Loucy (cell line): ENCODE results near the gene ADAMTS2.

Source experiments
- H2AFZ ChIP-seq: fragments of 200-600 bp; sonication (generic); 2 replicates; pipeline ENCODE4 v1.6.0; 2016; ENCODE audit warnings: antibody characterized with exemption, mild to moderate bottlenecking, low read length, moderate library complexity
- H3F3A ChIP-seq: fragments of 200-600 bp; 2 replicates; pipeline ENCODE4 v1.6.0; 2016; ENCODE audit warnings: antibody characterized with exemption, low read depth, mild to moderate bottlenecking
- H3K27me3 ChIP-seq: fragments of 200-600 bp; sonication (generic); 2 replicates; pipeline ENCODE4 v1.6.1; 2014; ENCODE audit warnings: low read length, mild to moderate bottlenecking; ENCODE audit not compliant: insufficient read depth, poor library complexity, severe bottlenecking
- H3K36me3 ChIP-seq: fragments of 200-600 bp; sonication (generic); 2 replicates; pipeline ENCODE4 v1.6.1; 2016; ENCODE audit warnings: low read length; ENCODE audit not compliant: insufficient read depth
- H3K4me1 ChIP-seq: fragments of 200-600 bp; sonication (generic); 2 replicates; pipeline ENCODE4 v1.5.1; 2014; ENCODE audit warnings: low read length, mild to moderate bottlenecking; ENCODE audit not compliant: insufficient read depth, poor library complexity, severe bottlenecking
- H3K4me2 ChIP-seq: fragments of 200-600 bp; sonication (generic); 2 replicates; pipeline ENCODE4 v1.6.0; 2014; ENCODE audit warnings: antibody characterized with exemption, low read length, low read depth, mild to moderate bottlenecking; ENCODE audit not compliant: poor library complexity, severe bottlenecking
- H3K4me3 ChIP-seq: fragments of 200-600 bp; sonication (generic); 2 replicates; pipeline ENCODE4 v1.5.1; 2014; ENCODE audit warnings: low read length, mild to moderate bottlenecking, mixed read lengths; ENCODE audit not compliant: poor library complexity, severe bottlenecking
- H3K79me2 ChIP-seq: fragments of 200-600 bp; sonication (generic); 2 replicates; pipeline ENCODE4 v1.6.1; 2014; ENCODE audit warnings: low read length; ENCODE audit not compliant: insufficient read depth
- H3K9ac ChIP-seq: fragments of 200-600 bp; sonication (generic); 2 replicates; pipeline ENCODE4 v1.6.0; 2014; ENCODE audit warnings: mild to moderate bottlenecking, low read depth, low read length, moderate library complexity; ENCODE audit not compliant: poor library complexity, severe bottlenecking
- H3K9me2 ChIP-seq: fragments of 200-600 bp; sonication (generic); replicated peaks from 2 replicates; pipeline ENCODE4 v1.6.1; 2016; ENCODE audit warnings: low read depth, low read length, mixed read lengths
- H3K9me3 ChIP-seq: fragments of 200-600 bp; sonication (generic); 2 replicates; pipeline ENCODE4 v1.6.1; 2014; ENCODE audit warnings: mild to moderate bottlenecking, antibody characterized with exemption, low read length, low read depth; ENCODE audit not compliant: insufficient read depth
- H4K20me1 ChIP-seq: fragments of 200-600 bp; sonication (generic); 2 replicates; pipeline ENCODE4 v1.6.0; 2014; ENCODE audit warnings: antibody characterized with exemption, low read length, mild to moderate bottlenecking; ENCODE audit not compliant: insufficient read depth, poor library complexity, severe bottlenecking
- CTCF ChIP-seq: fragments of 200-600 bp; sonication (generic); conservative IDR thresholded peaks from 2 replicates; pipeline ENCODE4 v1.5.1; 2014; ENCODE audit warnings: mild to moderate bottlenecking, antibody characterized with exemption, low read length
- EZH2phosphoT487 ChIP-seq: fragments of 200-600 bp; IDR thresholded peaks from 2 replicates; pipeline ENCODE4 v1.6.1; 2018; ENCODE audit warnings: antibody characterized with exemption, mild to moderate bottlenecking, moderate library complexity, borderline replicate concordance

Gene ADAMTS2

GRCh38 chr5:179375831-179376365, 30.6 kb upstream of the ADAMTS2 start:
- no peak overlapping the region for H3K4me3 ChIP-seq
- no peaks in the 10 kb centered on the region for H3K9me3 ChIP-seq
- no peaks in the 10 kb centered on the region for H3K79me2 ChIP-seq
- H3K27me3 ChIP-seq = no peaks in the 10 kb centered on the region
- H3K36me3 ChIP-seq = no peaks in the 10 kb centered on the region
- no peak overlapping the region for H3K9ac ChIP-seq
- no peaks in the 10 kb centered on the region for H4K20me1 ChIP-seq
- no peak for TF ChIP-seq CTCF
- TF ChIP-seq EZH2phosphoT487 = no peak
- no peak overlapping the region for H2AFZ ChIP-seq
- no peak overlapping the region for H3K4me2 ChIP-seq
- no peaks in the 10 kb centered on the region for H3K9me2 ChIP-seq
- no peaks in the 10 kb centered on the region for H3F3A ChIP-seq
- no peaks in the 10 kb centered on the region for H3K4me1 ChIP-seq

GRCh38 chr5:179375236-179375685, 30.0 kb upstream of the ADAMTS2 start:
- Histone ChIP-seq H3K4me1 (no peaks in the 10 kb centered on the region), H3K79me2 (no peaks in the 10 kb centered on the region), H3K36me3 (no peaks in the 10 kb centered on the region), H3K9me2 (no peaks in the 10 kb centered on the region), H3K4me3 (no peak overlapping the region), H2AFZ (no peak overlapping the region), H3F3A (no peaks in the 10 kb centered on the region), H4K20me1 (no peaks in the 10 kb centered on the region), H3K9me3 (no peaks in the 10 kb centered on the region), H3K9ac (no peak overlapping the region), H3K27me3 (no peaks in the 10 kb centered on the region), H3K4me2 (no peak overlapping the region)
- TF ChIP-seq EZH2phosphoT487 (no peak), CTCF (no peak)

DNA sequence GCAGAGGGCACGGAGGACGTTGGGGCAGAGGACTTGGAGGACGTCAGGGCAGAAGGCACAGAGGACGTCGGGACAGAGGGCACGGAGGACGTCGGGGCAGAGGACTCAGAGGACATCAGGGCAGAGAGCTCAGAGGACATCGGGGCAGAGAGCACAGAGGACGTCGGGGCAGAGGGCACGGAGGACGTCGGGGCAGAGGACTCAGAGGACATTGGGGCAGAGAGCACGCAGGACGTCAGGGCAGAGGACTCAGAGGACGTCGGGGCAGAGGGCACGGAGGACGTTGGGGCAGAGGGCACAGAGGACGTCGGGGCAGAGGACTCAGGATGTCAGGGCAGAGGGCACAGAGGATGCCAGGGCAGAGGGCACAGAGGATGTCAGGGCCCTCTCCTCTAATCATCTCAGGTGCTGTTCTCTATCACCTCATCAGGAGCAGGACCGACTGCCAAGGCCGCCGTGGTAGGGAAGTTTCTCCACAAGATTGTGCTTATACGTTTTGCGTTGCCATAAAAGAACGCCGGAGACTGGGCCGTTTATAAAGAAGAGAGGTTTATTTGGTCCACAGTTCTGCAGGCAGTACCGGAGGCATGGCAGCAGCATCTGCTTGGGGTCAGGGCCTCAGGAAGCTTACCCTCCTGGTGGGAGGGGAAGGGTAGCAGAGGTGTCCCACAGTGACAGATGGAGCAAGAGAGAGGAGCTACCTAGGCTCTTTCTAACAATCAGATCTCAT, 29.4 kb upstream of the ADAMTS2 start:
- no peak overlapping the region for H3K4me2 ChIP-seq
- H2AFZ ChIP-seq = no peak overlapping the region
- H3K27me3 ChIP-seq = no peaks in the 10 kb centered on the region
- H3K9ac ChIP-seq = no peak overlapping the region
- no peaks in the 10 kb centered on the region for H3K79me2 ChIP-seq
- H3K36me3 ChIP-seq = no peaks in the 10 kb centered on the region
- no peak overlapping the region for H3K4me3 ChIP-seq
- no peaks in the 10 kb centered on the region for H3K9me3 ChIP-seq
- no peaks in the 10 kb centered on the region for H3F3A ChIP-seq
- H4K20me1 ChIP-seq = no peaks in the 10 kb centered on the region
- no peaks in the 10 kb centered on the region for H3K9me2 ChIP-seq
- TF ChIP-seq EZH2phosphoT487 = no peak
- TF ChIP-seq CTCF = no peak
- H3K4me1 ChIP-seq = no peaks in the 10 kb centered on the region
